HG03280 (cell line): Measurements from ENCODE around the gene TEX51.

Experiments
- ATAC-seq: cut with Tn5 transposase; IDR thresholded peaks from one replicate; pipeline ENCODE4 v1.9.1; 2021; ENCODE audit warnings: mild to moderate bottlenecking, moderate library complexity; ENCODE audit not compliant: unreplicated experiment

The TEX51 gene

GRCh38 chr2:126878601-126879000, 20.1 kb upstream of the TEX51 start:
- ATAC-seq: no peak

- no peak for ATAC-seq
Observed at GRCh38 chr2:126879348-126880298, 19.1 kb upstream of the TEX51 start.

GRCh38 chr2:126880324-126880723, 18.4 kb upstream of the TEX51 start:
- no peak for ATAC-seq

- no peak for ATAC-seq
Observed at GRCh38 chr2:126880817-126881216, 17.9 kb upstream of the TEX51 start.

- no peak for ATAC-seq
Observed at GRCh38 chr2:126881591-126881990, 17.1 kb upstream of the TEX51 start.

- ATAC-seq: no peak
Observed at GRCh38 chr2:126882181-126882580, 16.5 kb upstream of the TEX51 start.

- no peak for ATAC-seq
Observed at GRCh38 chr2:126882736-126883665, 15.7 kb upstream of the TEX51 start.

GRCh38 chr2:126883666-126884040, 15.0 kb upstream of the TEX51 start:
- no peak for ATAC-seq

- no peak for ATAC-seq
Observed at GRCh38 chr2:126884861-126885750, 13.6 kb upstream of the TEX51 start.

GRCh38 chr2:126885751-126886210, 12.9 kb upstream of the TEX51 start:
- ATAC-seq: no peak

- ATAC-seq: peak; percentile 86
Observed at GRCh38 chr2:126886211-126886915, 12.3 kb upstream of the TEX51 start.

GRCh38 chr2:126886916-126887280, 11.8 kb upstream of the TEX51 start:
- ATAC-seq: no peak

- no peak for ATAC-seq
Observed at GRCh38 chr2:126887506-126887905, 11.2 kb upstream of the TEX51 start.

- ATAC-seq: no peak
Observed at GRCh38 chr2:126888046-126888445, 10.6 kb upstream of the TEX51 start.

GRCh38 chr2:126889071-126889470, 9.6 kb upstream of the TEX51 start:
- ATAC-seq: no peak

GRCh38 chr2:126889496-126890135, 9.1 kb upstream of the TEX51 start:
- no peak for ATAC-seq

- no peak for ATAC-seq
Observed at GRCh38 chr2:126890136-126890510, 8.6 kb upstream of the TEX51 start.

GRCh38 chr2:126890551-126891450, 7.9 kb upstream of the TEX51 start:
- no peak for ATAC-seq
